Measurements from ENCODE around the gene KCNC3.
"Not testable (repeated sequence)": the region's sequence is repeated elsewhere in the genome, so short reads cannot be mapped to it uniquely, and the experiment has no call there.

KCNC3 gene

GRCh38 chr19:50353487-50353880 lies 24.3 kb upstream of the KCNC3 start:
- not testable (repeated sequence) for DNase-seq (ENCODE audit: low spot score)

GRCh38 chr19:50352242-50352641 lies 23.1 kb upstream of the KCNC3 start:
- no peak for DNase-seq (ENCODE audit: low spot score)

- no peak for DNase-seq (ENCODE audit: low spot score)
Measured at GRCh38 chr19:50349277-50350057, 20.3 kb upstream of the KCNC3 start.

GRCh38 chr19:50347089-50347581 lies 18.0 kb upstream of the KCNC3 start:
- DNase-seq (ENCODE audit: low spot score): not testable (repeated sequence)

GRCh38 chr19:50344661-50345318 lies 15.6 kb upstream of the KCNC3 start:
- no peak for DNase-seq (ENCODE audit: low spot score)

- DNase-seq (ENCODE audit: low spot score): no peak
Measured at GRCh38 chr19:50341091-50341564, 12.0 kb upstream of the KCNC3 start.

- DNase-seq (ENCODE audit: low spot score): no peak
Measured at GRCh38 chr19:50340331-50340730, 11.2 kb upstream of the KCNC3 start.

GRCh38 chr19:50337031-50337430 lies 7.9 kb upstream of the KCNC3 start:
- not testable (repeated sequence) for DNase-seq (ENCODE audit: low spot score)

GRCh38 chr19:50334741-50335421 lies 5.7 kb upstream of the KCNC3 start:
- no peak for DNase-seq (ENCODE audit: low spot score)

GRCh38 chr19:50333737-50334617 lies 4.8 kb upstream of the KCNC3 start:
- peak; percentile 81 for DNase-seq (ENCODE audit: low spot score)

- no peak for DNase-seq (ENCODE audit: low spot score)
Measured at GRCh38 chr19:50333235-50333736, 4.1 kb upstream of the KCNC3 start.

GRCh38 chr19:50332244-50333038 lies 3.3 kb upstream of the KCNC3 start:
- no peak for DNase-seq (ENCODE audit: low spot score)

- no peak for DNase-seq (ENCODE audit: low spot score)
Measured at GRCh38 chr19:50331994-50332243, 2.7 kb upstream of the KCNC3 start.

- DNase-seq (ENCODE audit: low spot score): no peak
Measured at GRCh38 chr19:50331221-50331993, 2.2 kb upstream of the KCNC3 start.

GRCh38 chr19:50330365-50331078 lies 1.3 kb upstream of the KCNC3 start:
- peak; percentile 40 for DNase-seq (ENCODE audit: low spot score)

GRCh38 chr19:50329926-50330294 lies 733 bp upstream of the KCNC3 start:
- not testable (repeated sequence) for DNase-seq (ENCODE audit: low spot score)

- DNase-seq (ENCODE audit: low spot score): no peak
Measured at GRCh38 chr19:50328873-50329145, 368 bp downstream of the KCNC3 start.

GRCh38 chr19:50328224-50328872 lies 829 bp downstream of the KCNC3 start:
- no peak for DNase-seq (ENCODE audit: low spot score)

Data from kidney capillary endothelial cell (primary cell).